Duodenal mucosa (tissue), 2 donors: ENCODE measurements around the gene CBX5.
"Not testable (repeated sequence)": the region's sequence is repeated elsewhere in the genome, so short reads cannot be mapped to it uniquely, and the experiment has no call there.

ENCODE experiments used
- H3K27ac ChIP-seq: one replicate; pipeline ENCODE4 v1.7.0; 2013; ENCODE audit warnings: low read depth, low read length
- H3K27me3 ChIP-seq, 2 donors: one replicate each; pipeline ENCODE4 v1.7.0; 2013; ENCODE audit warnings: low read length in 2 of 2, control low read depth in 1 of 2; ENCODE audit not compliant: insufficient read depth in 2 of 2, control insufficient read depth in 1 of 2
- H3K36me3 ChIP-seq, 2 donors: one replicate each; pipeline ENCODE4 v1.7.0; 2013; ENCODE audit warnings: low read length in 2 of 2, control low read depth in 1 of 2; ENCODE audit not compliant: insufficient read depth in 2 of 2, control insufficient read depth in 1 of 2
- H3K4me1 ChIP-seq, 2 donors: one replicate each; pipeline ENCODE4 v1.7.0; 2013; ENCODE audit warnings: low read length in 2 of 2, control low read depth in 1 of 2; ENCODE audit not compliant: insufficient read depth in 2 of 2, control insufficient read depth in 1 of 2
- H3K4me3 ChIP-seq, 2 donors: one replicate each; pipeline ENCODE4 v1.7.0; 2013; ENCODE audit warnings: low read length in 2 of 2, low read depth in 1 of 2
- H3K9ac ChIP-seq, 2 donors: one replicate each; pipeline ENCODE4 v1.7.0; 2013; ENCODE audit warnings: low read length in 2 of 2, low read depth in 1 of 2
- H3K9me3 ChIP-seq, 2 donors: one replicate each; pipeline ENCODE4 v1.7.0; 2013; ENCODE audit warnings: low read length in 2 of 2, control low read depth in 1 of 2; ENCODE audit not compliant: control insufficient read depth in 1 of 2

Gene CBX5

DNA sequence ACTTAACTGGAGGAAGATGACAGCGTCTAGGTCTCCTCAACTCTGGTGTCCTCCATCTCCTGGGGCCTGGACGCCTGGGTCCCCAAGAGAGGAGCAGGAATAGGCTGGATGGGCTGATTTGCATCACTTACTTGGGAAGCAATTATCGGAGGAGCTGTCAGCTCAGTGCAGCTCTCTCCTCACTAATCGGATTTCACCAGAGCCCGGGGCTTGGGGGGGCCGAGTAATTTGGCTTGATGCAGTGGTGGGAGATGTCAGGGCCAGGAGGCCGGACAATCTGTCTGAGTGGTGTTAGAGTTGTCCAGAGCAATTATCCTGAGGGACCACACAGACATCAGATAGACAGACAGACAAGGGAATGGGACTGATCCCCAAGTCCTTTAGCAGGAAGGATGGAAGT, 86.5 kb downstream of the CBX5 start:
- Histone ChIP-seq H3K27ac (no peak overlapping the region), H3K27me3 (peaks cover 52 to 65% of the 10 kb centered on the region in 2 donors), H3K4me1 (peaks cover 0 to 3% of the 10 kb centered on the region in 2 donors), H3K4me3 (no peak overlapping the region), H3K9me3 (no peaks in the 10 kb centered on the region), H3K9ac (no peak overlapping the region), H3K36me3 (no peaks in the 10 kb centered on the region)

DNA sequence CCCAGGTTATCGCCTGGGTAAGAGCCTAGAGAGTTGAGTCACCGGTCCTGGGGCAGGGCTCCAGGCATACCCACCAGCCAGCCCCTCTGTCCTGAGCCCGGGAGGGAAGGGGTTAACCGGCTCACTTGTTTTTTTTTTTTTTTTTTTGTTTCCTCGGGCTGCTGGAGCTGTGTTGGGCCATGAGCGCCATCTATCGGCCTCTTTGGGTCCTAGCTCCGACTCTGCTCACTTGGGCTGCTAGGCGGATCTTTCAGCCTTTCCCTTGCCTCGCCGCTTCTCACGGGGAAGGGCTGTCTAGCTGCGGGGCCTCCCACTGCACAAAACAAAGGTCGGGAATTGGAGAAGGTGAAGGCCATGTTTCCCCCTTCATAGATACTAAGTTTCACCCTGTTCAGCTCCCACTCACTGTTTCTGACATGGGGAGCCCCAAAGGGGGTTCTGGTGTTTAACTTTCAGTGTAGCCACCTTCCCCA, 88.3 kb downstream of the CBX5 start:
- Histone ChIP-seq H3K36me3 (no peaks in the 10 kb centered on the region), H3K27ac (no peak overlapping the region), H3K9me3 (no peaks in the 10 kb centered on the region), H3K4me3 (no peak overlapping the region), H3K9ac (peak overlapping the region in 1 of 2 donors; percentile 13), H3K4me1 (peaks cover 4 to 9% of the 10 kb centered on the region in 2 donors), H3K27me3 (peaks cover 40 to 54% of the 10 kb centered on the region in 2 donors)

GRCh38 chr12:54191126-54191525, 88.8 kb downstream of the CBX5 start:
- no peak overlapping the region for H3K9ac ChIP-seq
- H3K27me3 ChIP-seq: peaks cover 36 to 49% of the 10 kb centered on the region in 2 donors
- H3K27ac ChIP-seq: no peak overlapping the region
- peaks cover 4 to 9% of the 10 kb centered on the region in 2 donors for H3K4me1 ChIP-seq
- no peak overlapping the region for H3K4me3 ChIP-seq
- H3K36me3 ChIP-seq: no peaks in the 10 kb centered on the region
- no peaks in the 10 kb centered on the region for H3K9me3 ChIP-seq

DNA sequence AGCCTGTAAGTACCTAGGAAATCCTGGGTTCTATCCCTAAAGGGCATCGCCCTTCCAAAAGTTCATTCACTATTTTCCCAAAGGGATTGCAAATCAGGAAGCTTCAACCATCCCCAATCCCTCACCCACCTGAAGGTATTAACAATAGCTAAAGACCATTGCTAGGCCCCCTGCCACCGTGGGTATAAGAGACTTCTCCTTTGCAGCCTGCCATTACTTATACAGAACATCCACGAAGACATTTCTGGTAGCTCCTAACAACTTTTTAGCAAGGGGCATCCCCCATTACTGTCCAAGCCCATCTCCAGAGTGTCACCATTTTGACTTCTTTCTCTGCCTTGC, 90.8 kb downstream of the CBX5 start:
- Histone ChIP-seq H3K4me1 (peaks cover 4 to 9% of the 10 kb centered on the region in 2 donors), H3K9me3 (no peaks in the 10 kb centered on the region), H3K27me3 (peaks cover 23 to 36% of the 10 kb centered on the region in 2 donors), H3K4me3 (peak overlapping the region; percentile 57 to 90), H3K9ac (no peak overlapping the region), H3K27ac (no peak overlapping the region), H3K36me3 (no peaks in the 10 kb centered on the region)

DNA sequence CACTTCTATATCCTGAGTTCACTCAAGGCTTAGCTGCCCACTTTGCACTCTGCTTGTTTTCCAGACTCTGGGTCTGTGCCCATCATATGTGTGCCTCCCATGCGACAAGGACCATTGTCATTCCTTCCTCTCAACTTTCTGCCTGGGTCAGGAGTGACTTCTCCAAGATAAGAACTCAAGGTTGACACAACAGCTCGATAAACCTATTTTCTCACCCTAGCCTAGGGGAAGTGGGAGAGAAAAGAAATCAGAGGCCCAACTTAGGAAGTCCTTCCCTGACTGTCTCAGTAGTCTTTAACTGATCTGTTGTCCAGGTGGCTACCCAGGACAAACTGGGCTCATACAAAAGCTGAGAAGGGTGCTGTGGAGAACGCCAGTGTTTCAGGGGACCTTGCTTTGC, 92.8 kb downstream of the CBX5 start:
- peaks cover 11 to 17% of the 10 kb centered on the region in 2 donors for H3K27me3 ChIP-seq
- no peak overlapping the region for H3K4me3 ChIP-seq
- no peaks in the 10 kb centered on the region for H3K9me3 ChIP-seq
- no peak overlapping the region for H3K27ac ChIP-seq
- H3K9ac ChIP-seq: no peak overlapping the region
- H3K4me1 ChIP-seq: peaks cover 4 to 9% of the 10 kb centered on the region in 2 donors
- H3K36me3 ChIP-seq: peaks cover 0 to 15% of the 10 kb centered on the region in 2 donors

DNA sequence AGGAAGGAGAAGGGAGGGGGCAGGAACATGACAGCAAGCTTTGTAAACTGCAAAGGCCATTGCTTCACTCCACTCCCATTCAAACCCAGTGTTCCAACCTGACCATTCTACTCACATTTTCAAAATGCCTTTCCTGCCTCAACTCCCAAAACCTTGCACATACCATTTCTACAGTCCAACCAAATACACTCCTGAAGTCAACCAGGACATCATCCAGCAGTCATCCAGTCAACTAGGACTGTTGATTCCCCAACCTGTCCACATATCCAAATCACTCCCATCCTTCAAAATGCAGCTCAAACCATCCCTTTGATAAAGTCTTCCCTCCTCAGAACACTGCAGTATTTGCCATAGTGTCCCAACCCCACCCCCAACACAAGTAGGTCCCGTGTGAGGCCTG, 94.0 kb downstream of the CBX5 start:
- Histone ChIP-seq H3K36me3 (peaks cover 0 to 22% of the 10 kb centered on the region in 2 donors), H3K27me3 (peaks cover 5 to 10% of the 10 kb centered on the region in 2 donors), H3K9ac (no peak overlapping the region), H3K4me1 (peaks cover 4 to 6% of the 10 kb centered on the region in 2 donors), H3K9me3 (no peaks in the 10 kb centered on the region), H3K27ac (no peak overlapping the region), H3K4me3 (no peak overlapping the region)

GRCh38 chr12:54185297-54185696, 94.6 kb downstream of the CBX5 start:
- H3K4me1 ChIP-seq, H3K9me3 ChIP-seq, H3K9ac ChIP-seq, H3K27me3 ChIP-seq, H3K4me3 ChIP-seq, H3K27ac ChIP-seq: not testable (repeated sequence)
- H3K36me3 ChIP-seq: peaks cover 0 to 22% of the 10 kb centered on the region in 2 donors

- Histone ChIP-seq H3K27ac (no peak overlapping the region), H3K4me3 (no peak overlapping the region), H3K27me3 (no peaks in the 10 kb centered on the region), H3K9me3 (no peaks in the 10 kb centered on the region), H3K36me3 (peaks cover 0 to 22% of the 10 kb centered on the region in 2 donors), H3K9ac (no peak overlapping the region), H3K4me1 (peaks cover 4 to 6% of the 10 kb centered on the region in 2 donors)
These were observed 95.7 kb downstream of the CBX5 start for GRCh38 chr12:54184024-54184805.

DNA sequence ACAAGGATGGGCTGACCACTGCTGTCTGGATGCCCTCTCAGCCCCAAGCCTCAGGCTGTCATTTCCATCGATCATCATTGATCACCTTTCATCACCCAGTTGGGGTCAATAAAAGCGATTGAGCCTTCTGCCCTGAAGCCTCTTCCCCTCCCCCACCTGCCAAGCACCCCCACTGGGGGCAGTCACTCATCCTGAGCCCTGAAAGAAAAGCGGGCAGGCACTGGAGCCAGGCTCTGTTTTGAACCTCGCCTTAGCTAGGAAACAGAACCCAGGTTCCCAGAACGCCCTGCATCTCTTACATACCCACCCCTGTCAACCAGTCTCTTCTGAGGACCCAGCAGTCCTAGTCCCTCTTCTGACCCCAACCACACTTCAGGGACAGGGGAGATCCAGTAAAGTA, 96.9 kb downstream of the CBX5 start:
- no peaks in the 10 kb centered on the region for H3K27me3 ChIP-seq
- H3K4me1 ChIP-seq: peaks cover 4 to 5% of the 10 kb centered on the region in 2 donors
- H3K27ac ChIP-seq: no peak overlapping the region
- H3K36me3 ChIP-seq: peaks cover 0 to 22% of the 10 kb centered on the region in 2 donors
- no peak overlapping the region for H3K9ac ChIP-seq
- H3K4me3 ChIP-seq: no peak overlapping the region
- H3K9me3 ChIP-seq: no peaks in the 10 kb centered on the region

DNA sequence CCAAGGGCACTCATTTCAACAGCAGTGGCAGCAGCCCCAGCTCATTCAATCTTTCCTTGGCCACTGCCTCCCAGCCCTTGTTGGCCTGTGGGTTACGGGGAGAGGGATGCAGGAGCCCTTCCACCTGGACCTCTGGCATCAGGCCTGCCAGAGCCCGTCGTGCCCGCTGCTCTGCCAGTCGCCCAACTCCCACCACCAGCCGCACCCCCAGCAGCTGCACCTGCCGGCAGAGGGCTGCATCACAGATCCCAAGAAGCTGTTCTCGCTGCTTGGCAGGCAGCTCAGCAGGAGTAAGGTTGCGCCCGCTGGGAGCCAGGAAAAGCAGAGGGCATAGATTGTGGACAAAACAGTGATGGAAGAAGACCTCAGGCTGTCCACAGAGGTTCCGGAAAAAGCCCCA, 97.8 kb downstream of the CBX5 start:
- Histone ChIP-seq H3K4me1 (no peaks in the 10 kb centered on the region), H3K4me3 (no peak overlapping the region), H3K9ac (no peak overlapping the region), H3K27me3 (no peaks in the 10 kb centered on the region), H3K27ac (no peak overlapping the region), H3K9me3 (no peaks in the 10 kb centered on the region), H3K36me3 (peaks cover 0 to 22% of the 10 kb centered on the region in 2 donors)
